GM18526 (cell line): ENCODE data around the gene CDH13.

Experiments
- POLR2A ChIP-seq: IDR thresholded peaks from 3 replicates; pipeline ENCODE4 v1.6.1; 2011; ENCODE audit not compliant: insufficient read length; ENCODE audit errors: extremely low read depth

The CDH13 gene

GRCh38 chr16:83128041-83128440, 501.3 kb downstream of the CDH13 start:
- TF ChIP-seq POLR2A: no peak

GRCh38 chr16:83130039-83130438, 503.3 kb downstream of the CDH13 start:
- TF ChIP-seq POLR2A: no peak

GRCh38 chr16:83134638-83135037, 507.9 kb downstream of the CDH13 start:
- TF ChIP-seq POLR2A: no peak

- no peak for TF ChIP-seq POLR2A
Measured at GRCh38 chr16:83136419-83136818, 509.6 kb downstream of the CDH13 start.

- no peak for TF ChIP-seq POLR2A
Measured at GRCh38 chr16:83136924-83137323, 510.2 kb downstream of the CDH13 start.

GRCh38 chr16:83137326-83137781, 510.6 kb downstream of the CDH13 start:
- no peak for TF ChIP-seq POLR2A

GRCh38 chr16:83137894-83138293, 511.1 kb downstream of the CDH13 start:
- TF ChIP-seq POLR2A: no peak

GRCh38 chr16:83138512-83138911, 511.7 kb downstream of the CDH13 start:
- TF ChIP-seq POLR2A: no peak

- no peak for TF ChIP-seq POLR2A
Measured at GRCh38 chr16:83138976-83139690, 512.4 kb downstream of the CDH13 start.

GRCh38 chr16:83143788-83144187, 517.0 kb downstream of the CDH13 start:
- TF ChIP-seq POLR2A: no peak

GRCh38 chr16:83145297-83145696, 518.5 kb downstream of the CDH13 start:
- no peak for TF ChIP-seq POLR2A

- TF ChIP-seq POLR2A: no peak
Measured at GRCh38 chr16:83147244-83147643, 520.5 kb downstream of the CDH13 start.

GRCh38 chr16:83158320-83158957, 531.7 kb downstream of the CDH13 start:
- no peak for TF ChIP-seq POLR2A

GRCh38 chr16:83159049-83159448, 532.3 kb downstream of the CDH13 start:
- no peak for TF ChIP-seq POLR2A

- no peak for TF ChIP-seq POLR2A
Measured at GRCh38 chr16:83160287-83161020, 533.7 kb downstream of the CDH13 start.

GRCh38 chr16:83162791-83163190, 536.0 kb downstream of the CDH13 start:
- TF ChIP-seq POLR2A: no peak
